ENCODE data around the gene RMRP.

DNA sequence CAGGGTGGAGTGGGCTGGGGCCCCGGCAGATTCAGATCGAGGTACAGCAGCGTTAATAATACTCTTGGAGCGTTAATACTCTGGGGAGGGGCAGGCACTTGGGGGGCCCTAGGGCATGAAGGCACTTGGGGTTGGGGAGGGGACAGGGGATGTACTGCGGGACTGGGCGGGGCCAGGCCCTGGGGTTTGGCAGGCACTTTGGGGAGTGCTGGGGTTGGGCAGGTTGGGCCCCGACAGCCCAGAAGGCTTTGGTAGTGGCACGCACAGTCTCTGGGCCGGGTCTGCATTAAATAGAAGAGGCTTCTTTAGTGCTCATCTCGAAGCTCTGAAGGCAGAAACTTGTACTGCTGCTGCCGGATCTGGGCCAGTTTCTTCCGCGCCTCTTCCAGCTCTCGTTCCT is 39.7 kb upstream of the RMRP start:
- TF ChIP-seq CTCF (IDR thresholded peaks at IDR 0.05 in 2 of 3, conservative IDR thresholded peaks at IDR 0.05 in 1 of 3; ENCODE audit: insufficient read depth in 2 of 3, low read depth in 1 of 3, low read length in 3 of 3), result no peak
- no peak for TF ChIP-seq NFXL1 (CRISPR knock-in tag; IDR thresholded peaks at IDR 0.05)
